Measurements from ENCODE around the gene TYR.
"Not testable (repeated sequence)": the region's sequence is repeated elsewhere in the genome, so short reads cannot be mapped to it uniquely, and the experiment has no call there.

The TYR gene

DNA sequence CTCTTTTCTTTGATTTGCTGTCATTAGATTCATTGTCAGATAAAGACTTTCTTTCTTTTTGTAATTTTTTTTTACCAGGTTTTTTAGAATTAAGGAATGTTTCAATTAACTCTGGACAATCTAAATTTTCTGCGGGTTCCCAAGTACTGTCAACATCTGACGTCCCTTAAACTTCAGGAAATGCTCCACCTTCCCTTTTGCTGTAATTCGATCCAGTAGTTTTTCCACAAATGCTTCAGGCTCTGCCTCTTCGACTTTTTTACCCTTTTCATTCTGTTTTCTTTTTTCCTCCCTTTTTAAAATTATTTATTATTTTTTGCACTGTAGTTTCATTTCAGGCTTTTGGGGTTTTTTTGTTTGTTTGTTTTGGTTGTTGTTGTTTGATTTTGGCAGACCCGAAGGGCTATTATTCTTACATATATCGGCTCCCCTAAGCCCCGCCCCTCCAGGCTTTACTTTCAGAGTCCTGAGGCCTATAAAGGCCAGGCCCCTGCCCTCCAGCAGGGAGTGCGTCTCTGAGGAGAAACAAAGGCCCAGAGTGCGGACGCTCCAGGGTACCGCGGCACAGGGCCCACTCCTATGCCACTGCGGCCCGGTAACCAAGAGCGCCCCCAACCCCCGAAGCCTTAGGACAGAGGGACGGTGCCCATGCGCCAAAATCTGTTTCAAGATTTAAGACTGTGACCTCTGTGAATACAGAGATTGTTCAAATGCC, 116.4 kb downstream of the TYR start:
- peak overlapping the region; percentile 35 for H3K4me3 ChIP-seq (ENCODE audit: low read depth, low read length)
- in situ Hi-C loops (cut with HindIII; ENCODE audit: low sequenced_read_pairs): no loop called here
- TF ChIP-seq, protein P1, sequence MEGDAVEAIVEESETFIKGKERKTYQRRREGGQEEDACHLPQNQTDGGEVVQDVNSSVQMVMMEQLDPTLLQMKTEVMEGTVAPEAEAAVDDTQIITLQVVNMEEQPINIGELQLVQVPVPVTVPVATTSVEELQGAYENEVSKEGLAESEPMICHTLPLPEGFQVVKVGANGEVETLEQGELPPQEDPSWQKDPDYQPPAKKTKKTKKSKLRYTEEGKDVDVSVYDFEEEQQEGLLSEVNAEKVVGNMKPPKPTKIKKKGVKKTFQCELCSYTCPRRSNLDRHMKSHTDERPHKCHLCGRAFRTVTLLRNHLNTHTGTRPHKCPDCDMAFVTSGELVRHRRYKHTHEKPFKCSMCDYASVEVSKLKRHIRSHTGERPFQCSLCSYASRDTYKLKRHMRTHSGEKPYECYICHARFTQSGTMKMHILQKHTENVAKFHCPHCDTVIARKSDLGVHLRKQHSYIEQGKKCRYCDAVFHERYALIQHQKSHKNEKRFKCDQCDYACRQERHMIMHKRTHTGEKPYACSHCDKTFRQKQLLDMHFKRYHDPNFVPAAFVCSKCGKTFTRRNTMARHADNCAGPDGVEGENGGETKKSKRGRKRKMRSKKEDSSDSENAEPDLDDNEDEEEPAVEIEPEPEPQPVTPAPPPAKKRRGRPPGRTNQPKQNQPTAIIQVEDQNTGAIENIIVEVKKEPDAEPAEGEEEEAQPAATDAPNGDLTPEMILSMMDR (IDR thresholded peaks at IDR 0.05; ENCODE audit: low read depth, low read length): no peak
- DNase-seq (ENCODE audit: low read depth, low spot score): peak; percentile 45

DNA sequence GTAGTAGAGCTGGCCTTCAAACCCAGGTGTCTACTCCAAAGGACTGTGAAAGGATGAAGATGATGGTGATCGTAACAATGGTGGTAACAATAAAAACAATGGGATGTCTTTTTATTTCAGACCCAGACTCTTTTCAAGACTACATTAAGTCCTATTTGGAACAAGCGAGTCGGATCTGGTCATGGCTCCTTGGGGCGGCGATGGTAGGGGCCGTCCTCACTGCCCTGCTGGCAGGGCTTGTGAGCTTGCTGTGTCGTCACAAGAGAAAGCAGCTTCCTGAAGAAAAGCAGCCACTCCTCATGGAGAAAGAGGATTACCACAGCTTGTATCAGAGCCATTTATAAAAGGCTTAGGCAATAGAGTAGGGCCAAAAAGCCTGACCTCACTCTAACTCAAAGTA, 117.3 kb downstream of the TYR start:
- in situ Hi-C loops (cut with HindIII; ENCODE audit: low sequenced_read_pairs); H3K4me3 ChIP-seq (ENCODE audit: low read depth, low read length); DNase-seq (ENCODE audit: low read depth, low spot score): not testable (repeated sequence)

DNA sequence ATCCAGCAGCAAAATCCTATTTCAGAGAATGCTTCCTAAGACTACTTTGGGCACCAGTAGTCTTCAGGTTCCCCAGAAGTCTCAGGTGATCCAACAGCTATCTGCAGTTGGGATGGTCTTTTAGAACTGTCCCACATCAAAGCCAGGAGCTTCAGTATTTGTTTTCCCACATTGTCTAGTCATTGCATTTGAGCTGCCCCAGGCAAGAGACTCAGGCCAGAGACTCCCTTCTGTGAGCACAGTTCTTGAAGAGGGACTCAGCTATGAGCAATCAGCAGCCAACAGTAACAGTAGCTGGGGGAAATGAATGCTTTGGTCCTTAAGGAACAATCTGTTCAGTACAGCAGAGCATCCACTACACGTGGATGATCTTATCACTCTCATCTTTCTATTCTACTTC, 125.4 kb downstream of the TYR start:
- in situ Hi-C loops (cut with HindIII; ENCODE audit: low sequenced_read_pairs); DNase-seq (ENCODE audit: low read depth, low spot score); H3K4me3 ChIP-seq (ENCODE audit: low read depth, low read length): not testable (repeated sequence)

DNA sequence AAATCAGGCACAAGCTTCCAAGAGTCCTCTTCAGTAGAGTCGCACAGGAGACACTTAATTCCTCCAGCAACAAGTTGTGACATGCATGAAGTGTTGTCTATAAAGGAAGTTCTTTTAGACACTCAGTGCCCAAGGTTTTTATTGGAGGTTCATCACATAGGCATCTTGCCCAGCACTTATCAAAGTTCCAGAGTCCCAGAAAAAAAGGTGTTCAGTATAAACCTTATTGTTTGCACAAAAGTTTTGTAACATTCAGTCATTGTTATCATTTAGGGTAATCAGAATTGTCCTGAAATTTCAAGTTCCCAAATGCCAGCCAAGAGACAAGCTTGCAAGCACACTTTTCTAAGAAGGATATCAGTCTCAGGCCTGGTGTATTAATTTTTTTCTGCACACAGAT, 130.6 kb downstream of the TYR start:
- DNase-seq (ENCODE audit: low read depth, low spot score); in situ Hi-C loops (cut with HindIII; ENCODE audit: low sequenced_read_pairs); H3K4me3 ChIP-seq (ENCODE audit: low read depth, low read length): not testable (repeated sequence)

DNA sequence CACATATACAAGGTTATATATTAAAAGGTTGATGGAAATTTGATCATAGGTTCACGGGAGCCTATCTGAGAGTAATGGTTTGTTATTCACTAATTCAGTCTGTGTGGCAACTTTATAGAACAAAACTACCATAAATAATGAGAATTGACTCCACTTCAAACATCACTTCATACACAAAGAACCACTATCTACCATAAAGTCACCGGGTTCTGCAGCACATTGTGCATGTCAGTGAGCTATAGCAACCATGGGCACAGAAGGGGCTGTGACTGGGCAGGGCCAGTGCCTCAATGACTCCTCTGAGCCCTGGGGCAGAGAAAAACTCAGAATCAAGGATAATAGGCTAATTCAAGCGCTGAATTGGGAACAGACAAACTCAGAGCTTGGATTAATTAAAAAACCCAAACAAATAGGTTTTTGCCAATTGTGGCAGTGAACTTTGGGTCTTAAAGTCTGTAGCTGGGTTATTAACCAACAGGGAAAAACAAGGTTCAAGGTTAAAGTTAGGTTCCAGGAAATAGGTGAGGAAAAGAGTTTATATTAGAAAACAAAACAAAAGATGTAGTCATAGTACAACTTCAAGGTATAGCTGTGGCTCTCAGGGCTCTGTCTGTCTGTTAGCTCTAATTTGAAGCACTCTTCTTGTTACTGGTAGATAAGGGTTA, 131.8 kb downstream of the TYR start:
- DNase-seq (ENCODE audit: low read depth, low spot score); in situ Hi-C loops (cut with HindIII; ENCODE audit: low sequenced_read_pairs); H3K4me3 ChIP-seq (ENCODE audit: low read depth, low read length): not testable (repeated sequence)

DNA sequence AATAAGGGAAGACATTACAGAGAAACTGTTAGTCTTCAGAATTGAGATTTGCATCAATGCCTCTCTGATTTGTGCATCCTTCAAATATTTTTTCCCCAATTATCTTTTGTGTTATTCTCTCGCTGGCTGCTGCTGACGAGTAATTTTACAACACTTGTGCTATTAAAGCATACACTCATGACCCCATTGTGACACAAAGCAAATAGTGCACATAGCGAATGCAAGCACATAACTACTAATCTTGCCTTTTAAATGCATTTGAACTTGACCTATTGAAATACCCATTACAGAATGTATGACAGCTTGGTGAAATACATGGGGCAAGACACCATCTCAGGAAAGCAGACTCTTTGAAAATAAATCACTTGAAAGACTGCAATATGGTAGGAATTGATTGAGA, 132.9 kb downstream of the TYR start:
- DNase-seq (ENCODE audit: low read depth, low spot score); H3K4me3 ChIP-seq (ENCODE audit: low read depth, low read length); in situ Hi-C loops (cut with HindIII; ENCODE audit: low sequenced_read_pairs): not testable (repeated sequence)

DNA sequence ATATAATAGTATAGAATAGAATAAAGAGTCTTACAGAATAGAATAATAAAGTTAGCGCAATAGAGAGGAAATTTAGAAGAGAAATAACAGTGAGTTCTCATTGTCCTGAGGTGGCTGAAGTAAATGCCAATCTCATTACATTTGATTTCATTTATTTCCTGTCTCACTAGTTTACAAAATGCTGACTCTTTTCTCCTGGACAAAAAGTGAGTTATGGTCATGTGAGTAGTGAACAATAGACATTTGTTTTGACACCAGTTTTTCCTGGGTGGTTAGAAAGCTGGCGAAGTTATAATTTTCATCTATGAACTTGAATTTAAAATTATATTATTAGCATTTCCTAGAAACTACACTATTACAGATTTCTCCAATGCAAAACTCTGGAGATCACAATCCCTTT, 143.7 kb downstream of the TYR start:
- no peak overlapping the region for H3K4me3 ChIP-seq (ENCODE audit: low read depth, low read length)
- DNase-seq (ENCODE audit: low read depth, low spot score): no peak
- in situ Hi-C loops (cut with HindIII; ENCODE audit: low sequenced_read_pairs): no loop called here
- TF ChIP-seq, protein P1 (IDR thresholded peaks at IDR 0.05; ENCODE audit: low read depth, low read length): no peak

DNA sequence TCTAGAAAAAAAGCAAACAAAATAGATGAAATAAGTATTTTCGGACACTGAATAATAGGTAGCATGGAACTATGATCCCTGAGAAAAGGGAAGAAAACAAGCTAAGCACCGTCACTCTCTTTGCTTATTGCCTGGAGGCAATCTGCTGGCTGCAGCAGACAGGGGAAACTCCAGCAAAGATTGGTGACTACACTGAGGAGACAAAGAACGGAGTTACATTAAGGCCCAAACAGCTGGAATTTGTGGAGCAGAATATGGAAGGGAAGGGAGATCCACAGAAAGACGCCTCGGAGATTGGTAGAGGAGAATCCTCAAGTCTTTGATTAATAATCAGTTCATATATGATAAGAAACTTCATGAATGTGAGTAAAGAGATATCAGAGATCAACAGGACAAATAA, 150.2 kb downstream of the TYR start:
- in situ Hi-C loops (cut with HindIII; ENCODE audit: low sequenced_read_pairs): no loop called here
- TF ChIP-seq, protein P1 (IDR thresholded peaks at IDR 0.05; ENCODE audit: low read depth, low read length): no peak
- no peak for DNase-seq (ENCODE audit: low read depth, low spot score)
- no peak overlapping the region for H3K4me3 ChIP-seq (ENCODE audit: low read depth, low read length)

DNA sequence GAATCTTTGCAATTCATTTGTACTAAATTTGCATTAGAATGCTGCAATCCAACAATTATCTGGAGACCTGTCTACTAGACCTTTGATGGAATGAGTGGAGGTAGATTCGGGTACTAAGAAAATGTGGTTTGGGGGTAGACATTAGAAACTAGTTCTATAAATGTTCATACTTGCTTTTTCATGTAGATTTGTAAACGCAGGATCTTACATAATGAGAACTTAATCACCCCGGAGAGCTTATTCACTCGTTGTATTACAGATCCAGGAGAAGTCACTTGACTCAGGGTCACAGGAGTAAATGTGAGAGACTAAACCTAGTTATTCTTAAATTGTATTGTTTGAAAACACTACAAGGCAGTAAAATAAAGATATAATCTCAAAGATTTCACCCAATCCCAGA, 154.3 kb downstream of the TYR start:
- in situ Hi-C loops (cut with HindIII; ENCODE audit: low sequenced_read_pairs); H3K4me3 ChIP-seq (ENCODE audit: low read depth, low read length): not testable (repeated sequence)
- peak; percentile 8 for DNase-seq (ENCODE audit: low read depth, low spot score)

DNA sequence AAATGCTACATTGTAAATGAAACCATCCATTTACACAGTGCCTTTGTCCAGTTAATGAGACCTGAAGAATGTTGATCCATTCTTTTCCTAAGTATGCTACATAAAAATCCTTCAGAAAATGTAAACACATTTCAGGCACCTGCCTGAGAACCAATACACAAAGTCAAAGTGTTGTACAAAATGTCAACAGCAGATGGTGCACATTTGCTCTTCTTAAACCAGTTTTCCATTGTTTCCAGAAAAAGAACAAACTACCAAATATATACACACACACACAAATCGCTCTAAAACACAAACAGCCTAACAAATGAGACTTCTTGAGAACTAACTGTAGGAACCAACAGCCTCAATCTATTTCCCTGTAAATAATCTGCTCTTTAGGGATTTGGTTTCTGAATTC, 156.0 kb downstream of the TYR start:
- in situ Hi-C loops (cut with HindIII; ENCODE audit: low sequenced_read_pairs); H3K4me3 ChIP-seq (ENCODE audit: low read depth, low read length): not testable (repeated sequence)
- DNase-seq (ENCODE audit: low read depth, low spot score): peak; percentile 42
- TF ChIP-seq, protein P1 (IDR thresholded peaks at IDR 0.05; ENCODE audit: low read depth, low read length): peak; percentile 28

DNA sequence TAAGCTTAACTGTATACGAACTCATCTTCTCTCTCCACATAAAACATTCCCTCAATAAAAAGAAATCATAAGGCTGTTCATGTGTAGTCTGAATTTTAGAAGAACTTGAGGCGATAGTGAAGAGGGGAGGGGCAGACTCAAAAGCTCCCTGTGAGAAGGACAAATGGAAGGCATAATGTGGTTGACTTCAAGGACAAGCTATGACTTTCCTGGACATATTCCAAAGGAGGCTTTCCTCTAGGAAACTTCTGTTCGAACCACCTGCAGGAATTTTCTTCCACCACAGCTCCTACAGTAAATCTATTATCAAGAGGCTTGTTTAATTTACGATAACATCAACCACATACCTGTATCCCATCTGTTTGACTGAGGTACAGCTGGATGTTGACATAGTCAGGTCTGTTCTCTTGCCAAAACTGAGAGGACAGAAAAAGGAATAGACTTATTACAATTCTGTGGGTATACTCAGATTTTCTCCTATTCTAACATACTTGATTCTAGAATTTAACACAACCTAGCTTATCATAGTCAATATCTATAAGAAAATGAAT, 159.5 kb downstream of the TYR start:
- in situ Hi-C loops (cut with HindIII; ENCODE audit: low sequenced_read_pairs); DNase-seq (ENCODE audit: low read depth, low spot score); H3K4me3 ChIP-seq (ENCODE audit: low read depth, low read length): not testable (repeated sequence)

DNA sequence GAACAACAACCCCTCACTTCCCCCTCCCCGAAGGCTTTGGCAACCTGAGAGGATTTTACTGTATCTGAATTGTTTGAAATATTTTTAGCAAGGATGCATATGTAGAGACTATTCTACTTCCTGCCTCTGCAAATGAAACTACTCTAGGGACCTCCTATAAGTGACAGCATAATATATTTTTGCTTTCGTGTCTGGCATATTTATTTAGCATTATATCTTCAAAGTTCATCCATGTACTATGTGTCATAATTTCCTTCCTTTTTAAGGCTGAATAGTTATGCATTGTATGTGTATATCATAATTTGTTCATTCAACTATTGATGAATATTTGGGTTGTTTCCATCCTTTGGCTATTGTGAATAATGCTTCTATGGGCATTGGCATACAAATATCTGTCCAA, 160.4 kb downstream of the TYR start:
- DNase-seq (ENCODE audit: low read depth, low spot score); H3K4me3 ChIP-seq (ENCODE audit: low read depth, low read length); in situ Hi-C loops (cut with HindIII; ENCODE audit: low sequenced_read_pairs): not testable (repeated sequence)

DNA sequence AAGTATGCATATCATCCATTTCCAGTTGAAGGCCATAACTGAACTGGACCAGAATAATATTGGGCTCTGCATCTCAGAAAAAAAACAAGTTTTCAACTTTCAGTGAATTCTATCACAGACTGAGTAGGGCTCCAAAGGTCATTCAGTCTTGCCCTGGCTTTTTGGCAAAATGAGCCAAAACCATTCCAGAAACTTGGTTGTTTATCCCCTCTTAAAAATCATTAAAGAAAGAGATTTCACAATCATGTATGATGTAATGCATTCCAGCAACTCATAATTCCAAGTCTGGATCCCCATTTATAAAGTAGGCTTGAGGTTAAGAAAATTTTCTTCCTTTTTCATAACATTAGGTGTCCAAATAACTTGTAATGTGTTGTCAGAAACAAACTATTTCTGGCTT, 162.8 kb downstream of the TYR start:
- in situ Hi-C loops (cut with HindIII; ENCODE audit: low sequenced_read_pairs); H3K4me3 ChIP-seq (ENCODE audit: low read depth, low read length): not testable (repeated sequence)
- peak; percentile 12 for DNase-seq (ENCODE audit: low read depth, low spot score)
